SKM-1 (cell line): ENCODE data around the gene SLC7A7.
"Not testable (repeated sequence)": the region's sequence is repeated elsewhere in the genome, so short reads cannot be mapped to it uniquely, and the experiment has no call there.

Experiments used
- DNase-seq: peaks from one replicate; lab custom pipeline; 2025; ENCODE audit not compliant: unreplicated experiment; lab: John Stamatoyannopoulos, UW

The SLC7A7 gene

GRCh38 chr14:22844221-22845102 is 29.2 kb upstream of the SLC7A7 start:
- DNase-seq: no peak

GRCh38 chr14:22843123-22843925 is 28.1 kb upstream of the SLC7A7 start:
- DNase-seq: no peak

- DNase-seq: no peak
Observed at GRCh38 chr14:22842211-22843122, 27.2 kb upstream of the SLC7A7 start.

- no peak for DNase-seq
Observed at GRCh38 chr14:22841769-22842168, 26.5 kb upstream of the SLC7A7 start.

- no peak for DNase-seq
Observed at GRCh38 chr14:22841311-22841710, 26.1 kb upstream of the SLC7A7 start.

- no peak for DNase-seq
Observed at GRCh38 chr14:22839159-22839779, 24.0 kb upstream of the SLC7A7 start.

GRCh38 chr14:22838631-22839041 is 23.4 kb upstream of the SLC7A7 start:
- DNase-seq: peak; percentile 12

GRCh38 chr14:22837750-22838538 is 22.7 kb upstream of the SLC7A7 start:
- DNase-seq: no peak

- no peak for DNase-seq
Observed at GRCh38 chr14:22837114-22837749, 22.0 kb upstream of the SLC7A7 start.

- no peak for DNase-seq
Observed at GRCh38 chr14:22836301-22837113, 21.3 kb upstream of the SLC7A7 start, which contains the start of gene MMP14. TSS of gene MMP14 (plus strand) at chr14:22836585. CDS start at chr14:22836818, 233 bp downstream.

- no peak for DNase-seq
Observed at GRCh38 chr14:22835505-22835904, 20.3 kb upstream of the SLC7A7 start.

- DNase-seq: no peak
Observed at GRCh38 chr14:22830443-22831010, 15.3 kb upstream of the SLC7A7 start.

- DNase-seq: peak; percentile 45
Observed at GRCh38 chr14:22829661-22830442, 14.6 kb upstream of the SLC7A7 start, which contains the start of gene MRPL52. TSS of gene MRPL52 (plus strand) at chr14:22829887. CDS start at chr14:22829913, 26 bp downstream.

GRCh38 chr14:22829076-22829660 is 13.9 kb upstream of the SLC7A7 start:
- DNase-seq: not testable (repeated sequence)

GRCh38 chr14:22824711-22825359 is 9.6 kb upstream of the SLC7A7 start:
- DNase-seq: no peak

- peak; percentile 6 for DNase-seq
Observed at GRCh38 chr14:22822571-22823098, 7.4 kb upstream of the SLC7A7 start.
